Right lung (tissue), 5 donors: ENCODE results near the gene MLIP. TPM values are rescaled to one million over a fixed set of nuclear protein-coding genes. Genes with fewer than 3 reads are reported as not detected.

Experiments used
- DNase-seq, 2 donors: peaks; one replicate each; pipeline ENCODE4 v3.0.0-alpha.2; 2013
- polyA plus RNA-seq, 5 donors: library from polyadenylated mRNA; unstranded; fragments of 120-200 nt; gene quantifications; one replicate each; pipeline versions ENCODE4 v1.2.1 to v1.2.3, GENCODE V29; 2013; ENCODE audit warnings: inconsistent platforms in 1 of 5, low replicate concordance in 1 of 5; ENCODE audit not compliant: insufficient read length in 5 of 5, insufficient read depth in 1 of 5

MLIP gene
- polyA plus RNA-seq, 5 donors: 0.14 to 1.8 (median 0.21) TPM

GRCh38 chr6:54285595-54285994 is 174.4 kb downstream of the MLIP start:
- DNase-seq: no peak

- DNase-seq: no peak
Observed at GRCh38 chr6:54286141-54286540, 174.9 kb downstream of the MLIP start.

GRCh38 chr6:54288474-54288873 is 177.2 kb downstream of the MLIP start:
- DNase-seq: no peak

GRCh38 chr6:54289426-54289825 is 178.2 kb downstream of the MLIP start:
- DNase-seq: no peak

- DNase-seq: no peak
Observed at GRCh38 chr6:54291146-54291545, 179.9 kb downstream of the MLIP start.

GRCh38 chr6:54291738-54292137 is 180.5 kb downstream of the MLIP start:
- DNase-seq: no peak

GRCh38 chr6:54294965-54295532 is 183.8 kb downstream of the MLIP start:
- DNase-seq: no peak

DNA sequence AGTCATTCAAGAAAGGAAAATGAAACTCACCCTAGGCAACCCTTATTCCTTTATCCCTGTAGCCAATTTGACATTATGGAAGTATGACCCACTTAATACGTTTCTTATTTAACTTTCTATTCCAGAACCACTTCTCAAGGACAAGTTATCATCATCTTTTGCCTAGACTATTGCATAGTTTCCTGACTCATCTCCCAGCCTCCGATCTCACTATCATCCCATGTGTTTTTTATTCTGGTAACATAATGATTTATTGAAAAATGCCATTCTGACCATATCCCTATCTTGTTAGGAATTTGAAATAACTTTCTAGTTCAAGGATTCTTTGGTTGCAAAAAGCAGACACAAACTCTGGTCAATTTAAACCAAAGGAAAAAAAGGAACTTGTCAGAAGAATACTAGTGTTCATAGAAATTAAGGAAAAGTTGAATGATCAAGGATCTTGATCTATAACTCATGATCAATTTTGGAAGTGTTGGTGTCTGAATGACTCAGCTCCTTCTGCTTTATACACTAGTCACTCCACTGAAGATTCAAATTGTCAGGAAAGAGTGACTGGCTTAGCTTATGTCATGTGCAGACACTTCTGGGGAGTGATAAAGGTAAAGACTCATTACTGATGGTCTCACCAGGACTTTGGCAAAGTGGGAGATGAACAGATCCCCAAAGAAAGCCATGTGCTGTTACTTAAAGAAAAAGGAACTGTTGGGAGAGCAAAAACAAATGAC is 188.5 kb downstream of the MLIP start:
- DNase-seq: no peak

DNA sequence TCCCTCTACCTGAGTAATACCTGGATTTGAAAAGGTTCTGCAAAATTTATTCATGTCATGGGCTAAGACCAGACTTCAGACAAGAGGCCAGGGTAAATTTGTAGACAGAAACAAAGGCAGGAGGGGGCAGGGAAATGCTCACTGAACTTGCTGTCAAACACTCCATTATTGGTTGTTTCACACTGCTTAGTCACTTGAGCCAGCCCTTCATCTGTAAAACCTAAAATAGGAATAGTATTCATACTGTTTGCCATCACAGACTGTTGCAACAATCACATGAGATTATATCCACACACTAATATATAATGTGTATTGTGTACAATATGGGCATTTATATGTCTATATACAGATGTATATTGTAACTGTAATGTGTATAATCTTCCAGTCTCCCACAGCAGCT is 190.5 kb downstream of the MLIP start:
- no peak for DNase-seq

DNA sequence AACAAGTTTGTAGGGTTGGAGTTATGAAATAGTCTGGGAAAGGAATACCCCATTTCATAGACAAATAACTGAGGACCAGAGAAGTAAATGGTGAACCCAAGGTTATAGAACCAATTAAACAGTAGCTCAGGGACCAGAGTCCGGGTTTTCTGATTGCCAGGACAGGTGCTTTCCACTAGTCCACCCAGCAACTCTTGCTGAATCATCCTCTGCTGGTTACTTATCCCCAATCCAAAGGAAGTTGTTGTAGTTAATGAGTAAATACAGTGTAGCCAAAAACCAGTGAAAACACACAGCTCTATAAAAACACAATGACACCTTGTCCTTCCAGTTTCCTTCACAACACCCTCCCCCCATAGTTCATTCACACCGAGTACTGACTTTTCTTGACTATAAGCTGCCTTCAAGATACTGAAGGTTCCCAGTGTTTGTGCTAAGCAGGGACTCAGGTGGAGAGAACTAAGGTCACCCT is 196.2 kb downstream of the MLIP start:
- no peak for DNase-seq

DNA sequence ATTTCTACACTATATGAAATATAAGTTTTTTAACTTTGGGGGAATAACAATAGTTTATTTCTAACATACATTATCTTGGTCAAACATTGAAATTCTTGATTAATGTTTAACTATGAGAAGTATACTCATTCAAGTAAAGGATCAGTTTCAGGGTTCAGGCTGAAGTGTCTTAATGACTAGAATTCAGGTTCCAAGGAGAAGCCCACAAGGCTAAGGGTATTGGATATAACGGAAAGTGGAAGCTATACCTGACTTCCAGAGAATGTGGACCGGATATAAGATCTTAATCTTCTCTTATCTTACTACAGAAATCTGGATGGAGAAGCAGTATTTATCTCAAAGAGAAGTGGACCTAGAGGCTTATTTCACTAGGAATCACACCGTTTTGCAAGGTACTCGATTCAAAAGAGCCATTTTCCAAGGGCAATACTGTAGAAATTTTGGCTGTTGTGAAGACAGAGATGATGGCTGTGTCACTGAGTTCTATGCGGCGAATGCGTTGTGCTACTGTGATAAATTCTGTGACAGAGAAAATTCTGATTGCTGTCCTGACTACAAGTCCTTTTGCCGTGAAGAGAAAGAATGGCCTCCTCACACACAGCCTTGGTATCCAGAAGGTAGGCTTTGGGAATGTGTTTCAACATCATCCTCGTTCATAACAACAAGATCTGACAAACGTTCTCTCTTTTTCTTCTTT is 197.2 kb downstream of the MLIP start, which contains the start of gene TINAG:
Gene TINAG (plus strand): TSS at position 153 of the 697 bp plus-strand sequence. CDS start 110 bp downstream, at position 263.
- DNase-seq: no peak

DNA sequence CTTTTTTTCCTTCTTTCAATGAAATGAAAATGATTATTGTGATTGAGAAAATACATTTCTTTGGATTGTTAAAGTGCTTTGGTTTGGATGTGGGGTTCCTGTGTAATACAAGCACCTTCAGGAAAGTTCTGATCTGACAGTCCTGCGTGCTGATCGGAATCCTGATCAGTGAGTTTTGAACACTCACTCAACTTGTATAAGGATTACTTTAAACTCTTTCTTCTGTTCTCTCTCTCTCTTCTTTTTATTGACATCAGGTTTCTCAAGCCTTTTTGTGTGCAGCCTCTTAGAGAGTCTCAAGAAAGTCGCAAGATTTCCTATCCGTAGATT is 197.7 kb downstream of the MLIP start:
- DNase-seq: no peak

GRCh38 chr6:54310377-54311152 is 199.3 kb downstream of the MLIP start:
- DNase-seq: no peak

GRCh38 chr6:54315656-54316055 is 204.4 kb downstream of the MLIP start:
- no peak for DNase-seq

Other genes with a start within 250 kb of the MLIP start
- under 1 TPM in 1 of 5 donors, not detected in 4; 0.12 TPM for gene TINAG, start 197.0 kb downstream of the MLIP start, polyA plus RNA-seq